Measurements from ENCODE around the gene IBA57.

The IBA57 gene

GRCh38 chr1:228190778-228191177, 25.2 kb downstream of the IBA57 start:
- DNase-seq (ENCODE audit: low spot score): no peak

GRCh38 chr1:228194436-228194835, 28.8 kb downstream of the IBA57 start:
- no peak for DNase-seq (ENCODE audit: low spot score)

- DNase-seq (ENCODE audit: low spot score): no peak
Measured at GRCh38 chr1:228194921-228195812, 29.6 kb downstream of the IBA57 start.

GRCh38 chr1:228197555-228198147, 32.0 kb downstream of the IBA57 start:
- DNase-seq (ENCODE audit: low spot score): no peak

GRCh38 chr1:228198977-228199590, 33.5 kb downstream of the IBA57 start:
- no peak for DNase-seq (ENCODE audit: low spot score)

GRCh38 chr1:228204958-228205357, 39.4 kb downstream of the IBA57 start:
- DNase-seq (ENCODE audit: low spot score): no peak

GRCh38 chr1:228205526-228206436, 40.2 kb downstream of the IBA57 start:
- no peak for DNase-seq (ENCODE audit: low spot score)

- DNase-seq (ENCODE audit: low spot score): no peak
Measured at GRCh38 chr1:228206582-228207351, 41.2 kb downstream of the IBA57 start.

GRCh38 chr1:228207381-228207810, 41.8 kb downstream of the IBA57 start:
- no peak for DNase-seq (ENCODE audit: low spot score)

- DNase-seq (ENCODE audit: low spot score): no peak
Measured at GRCh38 chr1:228207851-228208821, 42.5 kb downstream of the IBA57 start, which contains the start of gene OBSCN. Gene OBSCN (plus strand): TSS chr1:228208044. CDS start chr1:228211784, 3,740 bp downstream.

- no peak for DNase-seq (ENCODE audit: low spot score)
Measured at GRCh38 chr1:228208831-228209551, 43.4 kb downstream of the IBA57 start.

GRCh38 chr1:228209657-228210056, 44.1 kb downstream of the IBA57 start:
- no peak for DNase-seq (ENCODE audit: low spot score)

GRCh38 chr1:228210076-228210651, 44.6 kb downstream of the IBA57 start:
- DNase-seq (ENCODE audit: low spot score): no peak

- DNase-seq (ENCODE audit: low spot score): no peak
Measured at GRCh38 chr1:228210712-228211530, 45.3 kb downstream of the IBA57 start.

- no peak for DNase-seq (ENCODE audit: low spot score)
Measured at GRCh38 chr1:228211531-228212414, 46.2 kb downstream of the IBA57 start.

- DNase-seq (ENCODE audit: low spot score): no peak
Measured at GRCh38 chr1:228212415-228212965, 46.9 kb downstream of the IBA57 start.

Measured in hepatic stellate cell (primary cell).